ENCODE data around the gene BCL2L2. TPM values are rescaled to one million over a fixed set of nuclear protein-coding genes. Genes with fewer than 3 reads are reported as not detected.

The BCL2L2 gene
- polyA plus RNA-seq, 1 of the 3 experiments (the other 2 are of a cell fraction) = 30.6 TPM

DNA sequence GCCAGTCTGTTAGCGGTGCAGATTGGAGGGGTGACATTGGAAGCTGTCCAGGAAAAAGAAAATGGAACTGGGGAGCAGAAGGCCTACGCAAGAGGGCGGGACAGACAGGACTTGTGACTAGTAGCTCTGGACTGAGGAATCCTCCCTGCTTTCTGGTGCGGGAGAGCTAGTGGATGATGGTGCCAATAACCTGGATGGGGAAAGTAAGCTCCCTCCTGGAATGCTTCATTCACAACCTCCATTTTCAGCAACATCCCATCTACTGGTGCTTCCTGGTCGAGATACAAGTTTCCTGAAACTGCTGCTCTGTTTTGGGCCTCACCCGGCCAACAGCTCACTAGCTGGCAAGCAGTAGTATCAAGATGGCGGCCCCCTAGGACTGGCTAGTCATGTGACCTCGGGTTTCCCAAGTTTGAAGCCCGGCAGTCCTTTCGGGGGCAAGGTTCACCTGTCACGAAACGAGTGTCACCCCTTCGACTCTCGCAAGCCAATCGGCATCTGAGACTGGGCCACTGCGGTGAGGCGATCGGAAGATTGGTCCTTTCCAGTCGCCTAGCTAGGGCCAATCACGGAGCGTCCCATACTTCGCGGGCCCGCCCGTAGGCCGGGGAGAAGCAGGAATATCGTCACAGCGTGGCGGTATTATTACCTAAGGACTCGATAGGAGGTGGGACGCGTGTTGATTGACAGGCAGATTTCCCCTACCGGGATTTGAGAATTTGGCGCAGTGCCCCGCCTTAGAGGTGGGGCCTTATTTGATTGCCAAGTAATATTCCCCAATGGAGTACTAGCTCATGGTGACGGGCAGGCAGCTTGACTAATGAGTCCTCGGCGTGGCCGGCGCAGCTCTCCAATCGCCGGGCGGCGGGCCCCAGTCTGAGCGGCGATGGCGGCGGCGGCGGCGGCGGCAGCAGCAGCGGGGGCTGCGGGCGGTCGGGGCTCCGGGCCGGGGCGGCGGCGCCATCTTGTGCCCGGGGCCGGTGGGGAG is 14.2 kb downstream of the BCL2L2 start, which contains the start of gene PABPN1 (continued):
- TF ChIP-seq SMC3 (IDR thresholded peaks at IDR 0.05; ENCODE audit: low read depth, low read length) (no peak), CHD2 (IDR thresholded peaks at IDR 0.05; ENCODE audit: low read length, partially characterized antibody) (peak; percentile 96), RAD21 (IDR thresholded peaks at IDR 0.05; ENCODE audit: low read length) (no peak), YY1 (IDR thresholded peaks at IDR 0.05; ENCODE audit: low read depth) (peak; percentile 94)

DNA sequence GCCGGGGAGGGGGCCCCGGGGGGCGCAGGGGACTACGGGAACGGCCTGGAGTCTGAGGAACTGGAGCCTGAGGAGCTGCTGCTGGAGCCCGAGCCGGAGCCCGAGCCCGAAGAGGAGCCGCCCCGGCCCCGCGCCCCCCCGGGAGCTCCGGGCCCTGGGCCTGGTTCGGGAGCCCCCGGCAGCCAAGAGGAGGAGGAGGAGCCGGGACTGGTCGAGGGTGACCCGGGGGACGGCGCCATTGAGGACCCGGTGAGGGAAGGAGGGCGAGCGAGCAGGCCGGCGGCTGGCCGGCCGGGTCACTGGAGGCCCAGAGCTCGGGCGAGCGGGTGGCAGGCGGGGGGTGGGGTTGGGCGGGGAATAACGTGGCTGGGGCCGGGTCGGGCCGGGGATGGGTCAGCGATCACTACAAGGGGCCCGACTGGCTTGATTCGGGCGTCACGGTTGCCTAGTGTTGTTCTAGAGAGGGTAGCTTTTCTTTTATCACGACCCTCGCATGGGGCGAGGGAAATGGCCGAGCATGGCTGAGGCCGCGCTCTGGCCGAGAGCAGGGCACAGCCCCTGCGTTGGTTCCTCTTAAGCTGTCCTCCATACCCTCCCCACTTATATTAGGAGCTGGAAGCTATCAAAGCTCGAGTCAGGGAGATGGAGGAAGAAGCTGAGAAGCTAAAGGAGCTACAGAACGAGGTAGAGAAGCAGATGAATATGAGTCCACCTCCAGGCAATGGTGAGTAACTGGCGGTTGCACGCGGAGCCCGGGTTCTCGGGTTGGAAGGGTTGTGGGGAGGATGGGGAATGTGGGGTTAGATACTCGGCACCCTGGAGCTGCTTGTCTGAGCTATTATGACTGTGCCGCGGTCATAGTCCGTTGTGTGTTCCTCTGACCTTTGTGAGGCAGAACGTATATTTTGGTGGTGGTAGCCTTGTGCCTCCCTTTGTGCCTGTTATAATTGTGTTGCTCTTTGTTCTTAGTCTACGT is 15.2 kb downstream of the BCL2L2 start:
- Histone ChIP-seq H2AFZ (ENCODE audit: low read depth) (no peak overlapping the region), H3K36me3 (replicated peaks in 1 of 2; ENCODE audit: control insufficient read depth in 1 of 2, insufficient read depth in 2 of 2, low read length in 1 of 2) (peaks cover 42 to 55% of the 10 kb centered on the region in 2 experiments), H3K27ac (ENCODE audit: low read depth in 2 of 2, low read length in 1 of 2) (peak overlapping the region; percentile 83 to 93), H3K4me3 (ENCODE audit: low read depth in 2 of 2, low read length in 1 of 2) (peak overlapping the region; percentile 84 to 92), H3F3A (replicated peaks; ENCODE audit: insufficient read depth) (peaks cover 45% of the 10 kb centered on the region), H3K27me3 (ENCODE audit: insufficient read depth) (no peaks in the 10 kb centered on the region), H3K9me3 (no peaks in the 10 kb centered on the region), H3K9ac (peak overlapping the region; percentile 97), H3K79me2 (ENCODE audit: insufficient read depth) (peaks cover 59% of the 10 kb centered on the region), H4K20me1 (ENCODE audit: insufficient read depth) (no peaks in the 10 kb centered on the region), H3K4me1 (ENCODE audit: control insufficient read depth in 1 of 2, insufficient read depth in 2 of 2, low read depth in 1 of 2, low read length in 1 of 2) (peaks cover 13 to 19% of the 10 kb centered on the region in 2 experiments; a peak in 3 of 4 replicates), H3K9me2 (no peaks in the 10 kb centered on the region), H3K4me2 (peak overlapping the region; percentile 94)
- POLR2A ChIA-PET = interaction anchor here (0.6 to 3.5 kb wide), 14 partner anchors 15 to 793 kb away, joined by 3 to 34 read pairs (median 3); partner anchors contain the start of genes ACIN1, BCL2L2, C14orf119 and DCAF11
- DNase-seq = peak; percentile 74
- WGBS (ENCODE audit: low lambda C conversion rate) = 2% methylated on average over 30 of the region's 64 CpGs
- CTCF ChIA-PET = interaction anchor here (0.9 to 13.2 kb wide), 14 partner anchors 16 to 241 kb away, joined by 3 to 179 read pairs (median 6); partner anchors contain the start of genes BCL2L2, CMTM5, NGDN and PPP1R3E
- TF ChIP-seq FOXM1 (IDR thresholded peaks at IDR 0.05; ENCODE audit: low read depth) (no peak), RCOR1 (IDR thresholded peaks at IDR 0.05; ENCODE audit: low read length) (no peak), TAF1 (IDR thresholded peaks at IDR 0.05; ENCODE audit: borderline replicate concordance, low read depth, low read length) (peak; percentile 20; the same call in 1 of the 2 replicates), EP300 (IDR thresholded peaks at IDR 0.05; ENCODE audit: borderline replicate concordance in 1 of 2, low read depth in 1 of 2, low read length in 1 of 2) (no peak), MEF2A (IDR thresholded peaks at IDR 0.05; ENCODE audit: borderline replicate concordance, low read depth) (no peak), TEAD4 (IDR thresholded peaks at IDR 0.05; ENCODE audit: borderline replicate concordance, insufficient read depth) (no peak), CHD2 (IDR thresholded peaks at IDR 0.05; ENCODE audit: low read length, partially characterized antibody) (no peak), EZH2phosphoT487 (IDR thresholded peaks at IDR 0.05; ENCODE audit: borderline replicate concordance, low read depth) (no peak), SMC3 (IDR thresholded peaks at IDR 0.05; ENCODE audit: low read depth, low read length) (no peak), POLR2AphosphoS5 (IDR thresholded peaks at IDR 0.05; ENCODE audit: low read depth, low read length) (peak; percentile 15; the same call in 1 of the 2 replicates), JUND (IDR thresholded peaks at IDR 0.05) (no peak), FOSL2 (IDR thresholded peaks at IDR 0.05; ENCODE audit: borderline replicate concordance, low read depth) (no peak), RXRA (IDR thresholded peaks at IDR 0.05; ENCODE audit: borderline replicate concordance, low read depth) (no peak), GABPA (IDR thresholded peaks at IDR 0.05; ENCODE audit: low read depth) (no peak), RFX5 (IDR thresholded peaks at IDR 0.05; ENCODE audit: low read length) (no peak), GATA2 (CRISPR knock-in tag; IDR thresholded peaks at IDR 0.05) (no peak), NRF1 (IDR thresholded peaks at IDR 0.05; ENCODE audit: low read depth, low read length) (no peak)
- TF ChIP-seq, protein P1, sequence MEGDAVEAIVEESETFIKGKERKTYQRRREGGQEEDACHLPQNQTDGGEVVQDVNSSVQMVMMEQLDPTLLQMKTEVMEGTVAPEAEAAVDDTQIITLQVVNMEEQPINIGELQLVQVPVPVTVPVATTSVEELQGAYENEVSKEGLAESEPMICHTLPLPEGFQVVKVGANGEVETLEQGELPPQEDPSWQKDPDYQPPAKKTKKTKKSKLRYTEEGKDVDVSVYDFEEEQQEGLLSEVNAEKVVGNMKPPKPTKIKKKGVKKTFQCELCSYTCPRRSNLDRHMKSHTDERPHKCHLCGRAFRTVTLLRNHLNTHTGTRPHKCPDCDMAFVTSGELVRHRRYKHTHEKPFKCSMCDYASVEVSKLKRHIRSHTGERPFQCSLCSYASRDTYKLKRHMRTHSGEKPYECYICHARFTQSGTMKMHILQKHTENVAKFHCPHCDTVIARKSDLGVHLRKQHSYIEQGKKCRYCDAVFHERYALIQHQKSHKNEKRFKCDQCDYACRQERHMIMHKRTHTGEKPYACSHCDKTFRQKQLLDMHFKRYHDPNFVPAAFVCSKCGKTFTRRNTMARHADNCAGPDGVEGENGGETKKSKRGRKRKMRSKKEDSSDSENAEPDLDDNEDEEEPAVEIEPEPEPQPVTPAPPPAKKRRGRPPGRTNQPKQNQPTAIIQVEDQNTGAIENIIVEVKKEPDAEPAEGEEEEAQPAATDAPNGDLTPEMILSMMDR (IDR thresholded peaks at IDR 0.05) = no peak
- TF ChIP-seq, protein P2, sequence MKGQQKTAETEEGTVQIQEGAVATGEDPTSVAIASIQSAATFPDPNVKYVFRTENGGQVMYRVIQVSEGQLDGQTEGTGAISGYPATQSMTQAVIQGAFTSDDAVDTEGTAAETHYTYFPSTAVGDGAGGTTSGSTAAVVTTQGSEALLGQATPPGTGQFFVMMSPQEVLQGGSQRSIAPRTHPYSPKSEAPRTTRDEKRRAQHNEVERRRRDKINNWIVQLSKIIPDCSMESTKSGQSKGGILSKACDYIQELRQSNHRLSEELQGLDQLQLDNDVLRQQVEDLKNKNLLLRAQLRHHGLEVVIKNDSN (IDR thresholded peaks at IDR 0.05; ENCODE audit: borderline replicate concordance, low read depth) = no peak
- TF ChIP-seq, protein P3, sequence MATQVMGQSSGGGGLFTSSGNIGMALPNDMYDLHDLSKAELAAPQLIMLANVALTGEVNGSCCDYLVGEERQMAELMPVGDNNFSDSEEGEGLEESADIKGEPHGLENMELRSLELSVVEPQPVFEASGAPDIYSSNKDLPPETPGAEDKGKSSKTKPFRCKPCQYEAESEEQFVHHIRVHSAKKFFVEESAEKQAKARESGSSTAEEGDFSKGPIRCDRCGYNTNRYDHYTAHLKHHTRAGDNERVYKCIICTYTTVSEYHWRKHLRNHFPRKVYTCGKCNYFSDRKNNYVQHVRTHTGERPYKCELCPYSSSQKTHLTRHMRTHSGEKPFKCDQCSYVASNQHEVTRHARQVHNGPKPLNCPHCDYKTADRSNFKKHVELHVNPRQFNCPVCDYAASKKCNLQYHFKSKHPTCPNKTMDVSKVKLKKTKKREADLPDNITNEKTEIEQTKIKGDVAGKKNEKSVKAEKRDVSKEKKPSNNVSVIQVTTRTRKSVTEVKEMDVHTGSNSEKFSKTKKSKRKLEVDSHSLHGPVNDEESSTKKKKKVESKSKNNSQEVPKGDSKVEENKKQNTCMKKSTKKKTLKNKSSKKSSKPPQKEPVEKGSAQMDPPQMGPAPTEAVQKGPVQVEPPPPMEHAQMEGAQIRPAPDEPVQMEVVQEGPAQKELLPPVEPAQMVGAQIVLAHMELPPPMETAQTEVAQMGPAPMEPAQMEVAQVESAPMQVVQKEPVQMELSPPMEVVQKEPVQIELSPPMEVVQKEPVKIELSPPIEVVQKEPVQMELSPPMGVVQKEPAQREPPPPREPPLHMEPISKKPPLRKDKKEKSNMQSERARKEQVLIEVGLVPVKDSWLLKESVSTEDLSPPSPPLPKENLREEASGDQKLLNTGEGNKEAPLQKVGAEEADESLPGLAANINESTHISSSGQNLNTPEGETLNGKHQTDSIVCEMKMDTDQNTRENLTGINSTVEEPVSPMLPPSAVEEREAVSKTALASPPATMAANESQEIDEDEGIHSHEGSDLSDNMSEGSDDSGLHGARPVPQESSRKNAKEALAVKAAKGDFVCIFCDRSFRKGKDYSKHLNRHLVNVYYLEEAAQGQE (IDR thresholded peaks at IDR 0.05; ENCODE audit: low read depth, low read length) = no peak
